ENCODE measurements around the gene HSPA12A. TPM values are rescaled to one million over a fixed set of nuclear protein-coding genes. Genes with fewer than 3 reads are reported as not detected.

HSPA12A gene
- total RNA-seq, 4 donors from 2014 or later: 4.5 to 6.0 (median 4.9) TPM

DNA sequence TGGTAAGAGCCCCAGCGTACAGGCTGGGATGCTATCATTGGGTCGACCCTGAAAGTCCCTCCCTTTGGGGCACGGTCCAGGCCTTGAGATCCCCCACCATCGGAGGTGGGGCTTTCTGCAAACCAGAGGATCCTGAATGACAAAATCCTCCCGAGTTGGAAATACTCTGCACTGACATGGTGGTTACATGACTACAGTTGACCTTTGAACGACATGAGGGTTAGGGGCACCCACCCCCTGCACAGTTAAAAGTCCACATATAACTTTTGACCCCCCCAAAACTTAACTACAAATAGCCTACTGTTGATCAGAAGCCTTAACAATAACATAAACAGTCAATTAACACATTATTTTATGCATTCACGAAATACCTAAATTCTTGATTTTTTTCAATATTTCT lies 13.1 kb downstream of the HSPA12A start:
- TF ChIP-seq, protein P1, sequence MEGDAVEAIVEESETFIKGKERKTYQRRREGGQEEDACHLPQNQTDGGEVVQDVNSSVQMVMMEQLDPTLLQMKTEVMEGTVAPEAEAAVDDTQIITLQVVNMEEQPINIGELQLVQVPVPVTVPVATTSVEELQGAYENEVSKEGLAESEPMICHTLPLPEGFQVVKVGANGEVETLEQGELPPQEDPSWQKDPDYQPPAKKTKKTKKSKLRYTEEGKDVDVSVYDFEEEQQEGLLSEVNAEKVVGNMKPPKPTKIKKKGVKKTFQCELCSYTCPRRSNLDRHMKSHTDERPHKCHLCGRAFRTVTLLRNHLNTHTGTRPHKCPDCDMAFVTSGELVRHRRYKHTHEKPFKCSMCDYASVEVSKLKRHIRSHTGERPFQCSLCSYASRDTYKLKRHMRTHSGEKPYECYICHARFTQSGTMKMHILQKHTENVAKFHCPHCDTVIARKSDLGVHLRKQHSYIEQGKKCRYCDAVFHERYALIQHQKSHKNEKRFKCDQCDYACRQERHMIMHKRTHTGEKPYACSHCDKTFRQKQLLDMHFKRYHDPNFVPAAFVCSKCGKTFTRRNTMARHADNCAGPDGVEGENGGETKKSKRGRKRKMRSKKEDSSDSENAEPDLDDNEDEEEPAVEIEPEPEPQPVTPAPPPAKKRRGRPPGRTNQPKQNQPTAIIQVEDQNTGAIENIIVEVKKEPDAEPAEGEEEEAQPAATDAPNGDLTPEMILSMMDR (IDR thresholded peaks at IDR 0.05 in 4 of 5, conservative IDR thresholded peaks at IDR 0.05 in 1 of 5): no peak
- no peak for TF ChIP-seq POLR2A (IDR thresholded peaks at IDR 0.05)
- intact Hi-C loops (cut with DNase I; ENCODE audit: low total_unique reads): no loop called here
- H3K27ac ChIP-seq: no peak overlapping the region
- DNase-seq: no peak
- no peak overlapping the region for H3K4me3 ChIP-seq
- H3K4me1 ChIP-seq: no peaks in the 10 kb centered on the region
- no peaks in the 10 kb centered on the region for H3K9me3 ChIP-seq
- in situ Hi-C loops (cut with MboI; ENCODE audit: low sequenced_read_pairs in 4 of 4): no loop called here
- no peaks in the 10 kb centered on the region for H3K27me3 ChIP-seq
- no peaks in the 10 kb centered on the region for H3K36me3 ChIP-seq
- ATAC-seq: no peak

DNA sequence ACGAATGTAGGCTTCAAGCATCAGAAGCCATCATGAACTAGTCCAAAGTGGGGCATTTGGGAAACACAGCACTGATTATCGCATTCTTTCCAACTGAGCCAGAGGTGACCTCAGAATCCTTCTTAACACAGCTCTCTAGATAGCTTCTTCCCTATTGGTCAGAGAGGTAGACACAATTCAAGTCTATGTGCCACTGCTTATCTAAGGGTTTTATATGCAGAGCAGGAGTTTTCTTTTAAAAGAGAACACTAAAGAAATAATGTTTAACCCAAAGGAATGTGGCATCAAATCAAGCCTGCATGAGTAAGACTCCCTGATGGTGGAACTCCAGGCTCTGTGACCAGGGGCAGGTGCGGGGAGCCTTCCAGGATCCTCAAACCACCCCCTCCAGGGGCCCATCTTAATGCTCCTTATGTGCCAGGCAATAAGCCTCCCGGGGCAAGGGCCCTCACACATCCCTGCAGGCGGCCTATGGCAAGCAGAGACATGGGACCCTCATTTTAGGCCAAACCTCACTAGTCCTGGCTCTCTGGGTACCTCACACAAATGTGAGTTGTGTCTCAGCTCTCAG lies 13.8 kb downstream of the HSPA12A start:
- no peaks in the 10 kb centered on the region for H3K36me3 ChIP-seq
- no peak for TF ChIP-seq POLR2A (IDR thresholded peaks at IDR 0.05)
- TF ChIP-seq, protein P1 (IDR thresholded peaks at IDR 0.05 in 4 of 5, conservative IDR thresholded peaks at IDR 0.05 in 1 of 5): no peak
- DNase-seq: no peak
- H3K27ac ChIP-seq: no peak overlapping the region
- no peak for ATAC-seq
- no peak overlapping the region for H3K4me3 ChIP-seq
- H3K27me3 ChIP-seq: no peaks in the 10 kb centered on the region
- in situ Hi-C loops (cut with MboI; ENCODE audit: low sequenced_read_pairs in 4 of 4): no loop called here
- intact Hi-C loops (cut with DNase I; ENCODE audit: low total_unique reads): no loop called here
- H3K4me1 ChIP-seq: no peaks in the 10 kb centered on the region
- no peaks in the 10 kb centered on the region for H3K9me3 ChIP-seq

DNA sequence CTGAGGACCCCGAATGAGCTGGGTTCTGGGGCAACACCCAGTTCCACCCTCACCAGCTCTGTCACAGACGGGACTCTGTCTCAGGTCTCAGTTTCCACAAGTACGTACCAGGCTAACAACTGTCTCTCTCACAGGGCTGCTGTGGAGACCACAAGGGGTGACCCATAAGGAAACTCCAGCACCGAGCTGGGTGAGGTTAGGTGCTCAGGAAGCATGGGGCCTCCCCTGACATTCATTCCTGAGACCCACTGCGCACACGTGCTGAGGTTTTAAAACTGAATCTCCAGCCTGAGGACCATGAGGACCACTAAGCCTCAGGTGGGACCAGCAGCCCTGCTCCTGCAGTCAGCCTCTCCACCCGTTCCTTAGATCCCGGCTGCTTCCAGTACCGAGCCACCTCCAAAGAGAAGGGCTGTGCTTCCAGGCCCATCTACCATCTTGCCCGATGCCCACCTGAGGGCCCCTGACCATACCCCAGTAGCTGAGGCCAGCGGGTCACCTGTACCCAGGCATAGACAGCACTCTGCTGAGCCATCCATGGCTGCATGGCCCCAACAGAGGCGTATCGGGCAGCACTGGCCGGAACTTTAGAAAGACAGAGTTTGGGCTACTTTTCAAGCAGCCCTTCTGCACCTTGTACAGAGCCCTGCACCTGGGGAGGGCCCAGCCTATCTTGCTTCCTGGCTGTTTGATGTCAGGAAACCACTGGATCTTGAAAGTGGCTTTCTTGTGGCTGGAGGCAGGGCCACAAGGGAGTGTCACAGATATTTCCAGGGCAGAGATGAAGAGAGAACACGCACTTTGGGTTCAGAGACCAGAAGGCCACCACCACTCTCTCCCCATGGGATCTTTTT lies 18.7 kb downstream of the HSPA12A start:
- ATAC-seq (no peak), DNase-seq (no peak)
- no peak overlapping the region for H3K27ac ChIP-seq
- H3K36me3 ChIP-seq: no peaks in the 10 kb centered on the region
- in situ Hi-C loops (cut with MboI; ENCODE audit: low sequenced_read_pairs in 4 of 4): no loop called here
- intact Hi-C loops (cut with DNase I; ENCODE audit: low total_unique reads): no loop called here
- TF ChIP-seq, protein P1 (IDR thresholded peaks at IDR 0.05 in 4 of 5, conservative IDR thresholded peaks at IDR 0.05 in 1 of 5): no peak
- TF ChIP-seq POLR2A (IDR thresholded peaks at IDR 0.05): no peak
- no peak overlapping the region for H3K4me3 ChIP-seq
- H3K4me1 ChIP-seq: no peaks in the 10 kb centered on the region
- no peaks in the 10 kb centered on the region for H3K9me3 ChIP-seq
- no peaks in the 10 kb centered on the region for H3K27me3 ChIP-seq

DNA sequence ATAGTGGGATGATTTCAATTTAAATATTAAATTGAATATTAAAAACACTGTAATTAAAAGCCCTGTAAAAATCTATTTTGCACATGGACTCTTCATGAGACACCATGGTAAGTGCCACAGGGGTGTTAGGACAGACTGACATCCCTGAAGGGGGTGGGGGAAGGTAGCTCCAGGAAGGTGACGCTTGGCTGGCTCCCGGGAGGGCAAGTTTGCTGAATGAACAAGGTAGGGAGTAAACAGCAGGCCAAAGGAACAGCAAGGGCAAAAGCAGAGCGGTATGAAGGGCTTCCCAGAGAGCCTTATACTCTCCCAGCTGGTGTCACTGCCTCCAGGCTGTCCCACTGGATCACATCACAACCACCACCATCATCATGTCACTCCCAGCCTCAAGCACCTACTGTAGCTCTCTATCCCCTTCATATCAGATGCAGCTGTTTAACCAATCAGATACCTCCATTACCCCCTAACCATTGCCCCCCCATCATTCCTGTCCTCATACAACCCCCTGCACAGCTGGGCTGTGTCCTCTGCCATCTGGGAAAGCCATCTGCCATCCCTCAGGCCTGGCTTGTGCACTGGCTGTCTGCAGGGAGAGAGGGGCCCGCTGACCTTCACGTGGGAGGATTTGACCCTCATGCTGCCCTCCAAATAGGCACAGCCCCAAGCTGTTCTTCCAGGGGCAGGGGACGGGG lies 19.5 kb downstream of the HSPA12A start:
- no peaks in the 10 kb centered on the region for H3K4me1 ChIP-seq

More for the DNA sequence above, 19.5 kb downstream of the HSPA12A start:
- H3K27ac ChIP-seq: no peak overlapping the region
- no peaks in the 10 kb centered on the region for H3K9me3 ChIP-seq
- no peaks in the 10 kb centered on the region for H3K36me3 ChIP-seq
- no peaks in the 10 kb centered on the region for H3K27me3 ChIP-seq
- intact Hi-C loops (cut with DNase I; ENCODE audit: low total_unique reads) (no loop called here), in situ Hi-C loops (cut with MboI; ENCODE audit: low sequenced_read_pairs in 4 of 4) (no loop called here)
- no peak for ATAC-seq
- TF ChIP-seq, protein P1 (IDR thresholded peaks at IDR 0.05 in 4 of 5, conservative IDR thresholded peaks at IDR 0.05 in 1 of 5): no peak
- TF ChIP-seq POLR2A (IDR thresholded peaks at IDR 0.05): no peak
- no peak for DNase-seq
- no peak overlapping the region for H3K4me3 ChIP-seq
